ENCODE measurements around the gene TET2.

The TET2 gene

GRCh38 chr4:105140684-105141490 is 5.8 kb upstream of the TET2 start:
- DNase-seq (ENCODE audit: low read depth): no peak

- no peak for DNase-seq (ENCODE audit: low read depth)
These were observed 1.3 kb upstream of the TET2 start for GRCh38 chr4:105145156-105145902.

GRCh38 chr4:105145903-105146275 is 787 bp upstream of the TET2 start:
- DNase-seq (ENCODE audit: low read depth): no peak

GRCh38 chr4:105147016-105147552 is 408 bp downstream of the TET2 start:
- DNase-seq (ENCODE audit: low read depth): no peak

GRCh38 chr4:105147553-105148161 is 981 bp downstream of the TET2 start:
- no peak for DNase-seq (ENCODE audit: low read depth)

- DNase-seq (ENCODE audit: low read depth): no peak
These were observed 1.7 kb downstream of the TET2 start for GRCh38 chr4:105148356-105148755.

- no peak for DNase-seq (ENCODE audit: low read depth)
These were observed 2.1 kb downstream of the TET2 start for GRCh38 chr4:105148776-105149175.

GRCh38 chr4:105149771-105150170 is 3.1 kb downstream of the TET2 start:
- DNase-seq (ENCODE audit: low read depth): no peak

GRCh38 chr4:105150503-105150902 is 3.8 kb downstream of the TET2 start:
- no peak for DNase-seq (ENCODE audit: low read depth)

- no peak for DNase-seq (ENCODE audit: low read depth)
These were observed 7.1 kb downstream of the TET2 start for GRCh38 chr4:105153749-105154148.

GRCh38 chr4:105154576-105154975 is 7.9 kb downstream of the TET2 start:
- no peak for DNase-seq (ENCODE audit: low read depth)

- no peak for DNase-seq (ENCODE audit: low read depth)
These were observed 8.8 kb downstream of the TET2 start for GRCh38 chr4:105155426-105155825.

- DNase-seq (ENCODE audit: low read depth): no peak
These were observed 12.2 kb downstream of the TET2 start for GRCh38 chr4:105158837-105159236.

GRCh38 chr4:105162123-105162796 is 15.6 kb downstream of the TET2 start:
- no peak for DNase-seq (ENCODE audit: low read depth)

GRCh38 chr4:105164548-105164947 is 17.9 kb downstream of the TET2 start:
- DNase-seq (ENCODE audit: low read depth): no peak

- no peak for DNase-seq (ENCODE audit: low read depth)
These were observed 19.4 kb downstream of the TET2 start for GRCh38 chr4:105166066-105166465.

- no peak for DNase-seq (ENCODE audit: low read depth)
These were observed 24.0 kb downstream of the TET2 start for GRCh38 chr4:105170711-105171110.

- DNase-seq (ENCODE audit: low read depth): no peak
These were observed 25.2 kb downstream of the TET2 start for GRCh38 chr4:105171912-105172311.

- DNase-seq (ENCODE audit: low read depth): no peak
These were observed 27.4 kb downstream of the TET2 start for GRCh38 chr4:105174098-105174497.

- no peak for DNase-seq (ENCODE audit: low read depth)
These were observed 33.1 kb downstream of the TET2 start for GRCh38 chr4:105179539-105180401.

GRCh38 chr4:105181259-105181658 is 34.6 kb downstream of the TET2 start:
- DNase-seq (ENCODE audit: low read depth): no peak
